ENCODE measurements around the gene CACNB4.
A peak's percentile ranks its signal among the peaks of the same experiment; 100 is the strongest.
"Not testable (repeated sequence)": the region's sequence is repeated elsewhere in the genome, so short reads cannot be mapped to it uniquely, and the experiment has no call there.

CACNB4 gene

DNA sequence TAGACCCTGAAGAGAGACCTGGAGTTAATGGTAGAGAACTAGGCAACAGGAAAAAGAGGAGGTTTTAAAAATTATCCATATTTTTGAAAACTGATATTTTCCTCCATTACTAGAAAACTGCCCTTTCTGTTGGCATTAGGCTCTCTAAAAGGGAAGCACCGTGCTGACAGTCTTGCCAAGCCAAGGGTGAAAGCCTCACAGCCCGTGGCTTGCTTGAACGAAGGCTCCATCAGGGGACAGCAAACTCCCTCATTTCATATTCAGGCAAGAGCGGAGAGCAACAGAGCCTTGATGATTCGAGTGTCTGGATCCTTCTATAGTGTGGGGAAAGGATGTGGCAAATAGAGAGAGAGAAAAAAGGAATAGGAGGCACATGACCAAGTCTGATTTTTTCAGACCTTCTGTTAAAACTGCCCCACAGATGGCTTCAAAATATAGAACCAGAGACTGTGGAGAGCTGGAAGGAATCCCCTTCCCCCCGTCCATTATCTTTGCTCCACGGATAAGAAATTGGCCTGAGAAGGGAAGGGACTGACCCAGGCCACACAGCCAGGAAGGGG is 67.0 kb downstream of the CACNB4 start:
- DNase-seq (ENCODE audit: low read depth), result no peak
- TF ChIP-seq MYC (IDR thresholded peaks at IDR 0.05; ENCODE audit: low read depth, low read length) (no peak), POLR2A (IDR thresholded peaks at IDR 0.05; ENCODE audit: extremely low read depth, insufficient read length) (no peak)
- TF ChIP-seq, protein P1, sequence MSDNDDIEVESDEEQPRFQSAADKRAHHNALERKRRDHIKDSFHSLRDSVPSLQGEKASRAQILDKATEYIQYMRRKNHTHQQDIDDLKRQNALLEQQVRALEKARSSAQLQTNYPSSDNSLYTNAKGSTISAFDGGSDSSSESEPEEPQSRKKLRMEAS (IDR thresholded peaks at IDR 0.05; ENCODE audit: low read depth, low read length), result no peak
- TF ChIP-seq, protein P2, sequence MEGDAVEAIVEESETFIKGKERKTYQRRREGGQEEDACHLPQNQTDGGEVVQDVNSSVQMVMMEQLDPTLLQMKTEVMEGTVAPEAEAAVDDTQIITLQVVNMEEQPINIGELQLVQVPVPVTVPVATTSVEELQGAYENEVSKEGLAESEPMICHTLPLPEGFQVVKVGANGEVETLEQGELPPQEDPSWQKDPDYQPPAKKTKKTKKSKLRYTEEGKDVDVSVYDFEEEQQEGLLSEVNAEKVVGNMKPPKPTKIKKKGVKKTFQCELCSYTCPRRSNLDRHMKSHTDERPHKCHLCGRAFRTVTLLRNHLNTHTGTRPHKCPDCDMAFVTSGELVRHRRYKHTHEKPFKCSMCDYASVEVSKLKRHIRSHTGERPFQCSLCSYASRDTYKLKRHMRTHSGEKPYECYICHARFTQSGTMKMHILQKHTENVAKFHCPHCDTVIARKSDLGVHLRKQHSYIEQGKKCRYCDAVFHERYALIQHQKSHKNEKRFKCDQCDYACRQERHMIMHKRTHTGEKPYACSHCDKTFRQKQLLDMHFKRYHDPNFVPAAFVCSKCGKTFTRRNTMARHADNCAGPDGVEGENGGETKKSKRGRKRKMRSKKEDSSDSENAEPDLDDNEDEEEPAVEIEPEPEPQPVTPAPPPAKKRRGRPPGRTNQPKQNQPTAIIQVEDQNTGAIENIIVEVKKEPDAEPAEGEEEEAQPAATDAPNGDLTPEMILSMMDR (IDR thresholded peaks at IDR 0.05; ENCODE audit: low read depth, low read length), result no peak
- H3K4me3 ChIP-seq (ENCODE audit: low read depth, low read length), result no peak overlapping the region

DNA sequence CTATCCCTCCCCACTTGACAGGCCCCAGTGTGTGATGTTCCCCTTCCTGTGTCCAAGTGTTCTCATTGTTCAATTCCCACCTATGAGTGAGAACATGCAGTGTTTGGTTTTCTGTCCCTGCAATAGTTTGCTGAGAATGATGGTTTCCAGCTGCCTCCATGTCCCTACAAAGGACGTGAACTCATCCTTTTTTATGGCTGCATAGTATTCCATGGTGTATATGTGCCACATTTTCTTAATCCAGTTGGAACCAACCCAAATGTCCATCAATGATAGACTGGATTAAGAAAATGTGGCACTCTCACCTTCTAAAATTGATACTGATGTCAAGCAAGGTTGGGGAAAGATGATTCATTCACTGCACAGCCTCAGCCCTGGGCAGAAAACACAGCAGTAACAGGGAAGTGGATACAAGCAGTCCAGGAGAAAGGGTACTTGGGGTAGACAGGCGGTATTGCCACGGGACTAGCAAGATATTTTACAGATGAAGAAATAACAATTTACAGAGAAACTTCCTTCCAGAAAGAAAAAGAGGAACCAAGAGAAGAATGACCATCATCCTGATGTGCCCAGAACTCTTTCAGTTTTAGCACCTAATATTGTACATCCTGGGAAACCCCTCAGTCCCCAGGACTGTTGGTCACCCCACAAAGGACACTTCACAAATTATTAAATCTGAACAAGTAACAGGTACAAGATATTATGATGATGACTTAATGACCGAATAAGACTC is 68.1 kb downstream of the CACNB4 start:
- DNase-seq (ENCODE audit: low read depth), result peak; percentile 65
- not testable (repeated sequence) for H3K4me3 ChIP-seq (ENCODE audit: low read depth, low read length)

DNA sequence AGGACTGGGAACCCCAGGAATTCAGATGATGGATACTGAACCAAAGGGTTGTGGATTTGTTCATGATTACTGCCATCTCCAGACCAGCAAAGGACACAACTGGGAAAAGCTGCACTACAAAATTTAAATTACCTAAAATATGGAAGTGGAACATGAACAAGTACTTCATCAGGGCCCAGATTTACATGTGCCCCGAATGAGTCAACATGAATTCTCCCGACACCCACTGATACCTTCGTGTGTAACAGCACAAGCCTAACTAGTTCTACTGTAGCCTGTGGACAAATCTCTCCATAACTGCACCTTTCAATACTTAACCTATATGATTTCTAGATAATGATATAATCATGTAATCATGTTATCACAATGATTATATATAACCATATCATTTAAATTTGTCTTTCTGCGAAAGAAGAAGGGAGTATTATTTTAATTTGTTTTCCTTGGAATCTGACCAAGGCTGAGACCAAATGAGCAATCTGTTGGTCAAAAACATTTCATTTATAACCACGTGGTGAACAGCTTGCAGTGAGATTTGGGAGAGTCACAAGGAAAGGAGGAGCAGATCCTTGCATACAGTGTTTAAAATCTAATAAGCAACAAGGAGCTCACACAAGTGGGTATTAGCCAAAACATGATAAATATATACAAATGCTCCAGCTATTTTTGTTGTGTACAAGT is 70.5 kb downstream of the CACNB4 start:
- DNase-seq (ENCODE audit: low read depth), result no peak
- no peak overlapping the region for H3K4me3 ChIP-seq (ENCODE audit: low read depth, low read length)
- TF ChIP-seq POLR2A (IDR thresholded peaks at IDR 0.05; ENCODE audit: extremely low read depth, insufficient read length), result no peak
- TF ChIP-seq, protein P2 (IDR thresholded peaks at IDR 0.05; ENCODE audit: low read depth, low read length), result no peak

DNA sequence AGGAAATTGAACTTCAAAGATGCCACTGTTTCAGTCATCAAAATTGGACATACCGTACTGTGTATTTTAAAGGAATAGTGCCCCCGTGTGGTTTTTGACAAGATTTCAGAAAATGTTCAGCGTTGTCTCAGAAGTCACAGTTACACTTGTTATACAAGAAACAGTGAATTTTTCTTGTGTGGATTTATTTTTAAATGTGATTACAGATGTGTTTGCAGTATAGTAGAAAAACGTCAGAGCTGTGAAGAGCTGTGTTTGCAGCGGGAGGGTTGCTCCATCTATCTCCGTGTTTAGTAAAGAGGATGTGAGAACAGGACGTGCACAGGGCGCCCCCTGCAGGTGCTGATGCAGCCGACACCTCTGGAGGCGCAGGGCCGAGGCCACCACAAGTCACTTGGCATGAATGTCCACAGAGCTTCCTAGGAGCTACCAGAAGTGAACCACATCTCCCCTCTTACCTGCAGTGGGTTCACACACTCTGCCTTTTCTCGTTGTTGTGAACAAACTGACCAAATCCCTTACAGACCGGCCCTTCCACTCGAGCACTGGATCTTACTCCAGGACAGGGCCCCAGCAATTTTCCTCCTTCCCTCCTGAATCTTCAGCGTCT is 73.1 kb downstream of the CACNB4 start:
- TF ChIP-seq POLR2A (IDR thresholded peaks at IDR 0.05; ENCODE audit: extremely low read depth, insufficient read length), result no peak
- TF ChIP-seq, protein P2 (IDR thresholded peaks at IDR 0.05; ENCODE audit: low read depth, low read length), result peak; percentile 96
- H3K4me3 ChIP-seq (ENCODE audit: low read depth, low read length), result peak overlapping the region; percentile 29
- peak; percentile 87 for DNase-seq (ENCODE audit: low read depth)

DNA sequence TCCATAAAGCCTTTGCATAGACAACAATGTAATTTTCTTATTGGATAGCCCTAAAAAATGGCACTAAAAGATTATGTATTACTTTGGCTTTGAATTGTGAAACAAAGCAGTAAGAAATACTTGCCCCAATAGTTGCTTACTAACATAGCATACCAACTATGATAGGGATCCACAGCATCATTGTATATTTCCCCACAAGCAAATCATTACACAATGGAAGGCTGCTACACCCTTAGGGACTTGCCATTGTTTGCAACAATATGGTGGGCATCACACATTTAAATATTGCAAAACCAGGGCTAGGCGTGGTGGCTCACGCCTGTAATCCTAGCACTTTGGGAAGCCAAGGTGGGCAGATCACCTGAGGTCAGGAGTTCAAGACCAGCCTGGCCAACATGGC is 74.4 kb downstream of the CACNB4 start:
- no peak for DNase-seq (ENCODE audit: low read depth)
- H3K4me3 ChIP-seq (ENCODE audit: low read depth, low read length), result no peak overlapping the region
- TF ChIP-seq MYC (IDR thresholded peaks at IDR 0.05; ENCODE audit: low read depth, low read length) (no peak), POLR2A (IDR thresholded peaks at IDR 0.05; ENCODE audit: extremely low read depth, insufficient read length) (no peak)
- TF ChIP-seq, protein P1 (IDR thresholded peaks at IDR 0.05; ENCODE audit: low read depth, low read length), result no peak
- TF ChIP-seq, protein P2 (IDR thresholded peaks at IDR 0.05; ENCODE audit: low read depth, low read length), result no peak

DNA sequence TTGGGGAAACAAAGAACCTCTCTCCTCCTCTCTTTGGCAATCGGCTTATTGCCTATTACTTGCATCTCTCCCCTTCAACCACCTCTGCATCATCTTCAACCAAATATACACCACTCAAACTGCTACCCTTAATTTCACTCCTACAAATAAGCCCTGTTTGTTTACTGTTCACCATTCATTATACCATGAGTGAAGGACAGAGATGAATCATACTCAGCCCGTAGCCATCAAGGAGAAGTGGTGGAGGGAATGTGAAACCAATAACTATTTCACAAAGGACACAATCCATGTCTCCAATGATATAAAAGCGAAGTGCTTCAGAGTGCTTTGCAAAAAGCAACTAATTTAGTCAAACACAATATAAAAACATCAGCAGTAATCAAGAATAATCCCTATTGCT is 76.8 kb downstream of the CACNB4 start:
- H3K4me3 ChIP-seq (ENCODE audit: low read depth, low read length), result no peak overlapping the region
- TF ChIP-seq MYC (IDR thresholded peaks at IDR 0.05; ENCODE audit: low read depth, low read length) (no peak), POLR2A (IDR thresholded peaks at IDR 0.05; ENCODE audit: extremely low read depth, insufficient read length) (no peak)
- TF ChIP-seq, protein P1 (IDR thresholded peaks at IDR 0.05; ENCODE audit: low read depth, low read length), result no peak
- TF ChIP-seq, protein P2 (IDR thresholded peaks at IDR 0.05; ENCODE audit: low read depth, low read length), result no peak
- DNase-seq (ENCODE audit: low read depth), result no peak

DNA sequence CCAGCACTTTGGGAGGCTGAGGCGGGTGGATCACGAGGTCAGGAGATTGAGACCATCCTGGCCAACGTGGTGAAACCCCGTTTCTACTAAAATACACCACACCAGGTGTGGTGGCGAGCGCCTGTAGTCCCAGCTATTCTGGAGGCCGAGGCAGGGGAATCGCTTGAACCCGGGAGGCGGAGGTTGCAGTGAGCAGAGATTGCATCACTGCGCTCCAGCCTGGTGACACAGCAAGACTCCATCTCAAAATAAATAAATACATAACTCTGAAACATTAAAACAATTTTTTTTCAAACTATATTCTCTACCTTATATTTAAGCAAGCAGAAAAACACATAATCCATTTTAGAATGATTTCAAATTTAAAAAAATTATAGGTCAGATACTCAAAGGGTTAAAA is 77.8 kb downstream of the CACNB4 start:
- not testable (repeated sequence) for H3K4me3 ChIP-seq (ENCODE audit: low read depth, low read length); DNase-seq (ENCODE audit: low read depth)

Measured in NB4 (cell line).